ENCODE results near the gene RAP1GDS1.

Gene RAP1GDS1

GRCh38 chr4:98462487-98462886 lies 201.3 kb downstream of the RAP1GDS1 start:
- no peak overlapping the region for H3K4me3 ChIP-seq (ENCODE audit: control insufficient read depth, low read depth, low read length)
- TF ChIP-seq, protein P1, sequence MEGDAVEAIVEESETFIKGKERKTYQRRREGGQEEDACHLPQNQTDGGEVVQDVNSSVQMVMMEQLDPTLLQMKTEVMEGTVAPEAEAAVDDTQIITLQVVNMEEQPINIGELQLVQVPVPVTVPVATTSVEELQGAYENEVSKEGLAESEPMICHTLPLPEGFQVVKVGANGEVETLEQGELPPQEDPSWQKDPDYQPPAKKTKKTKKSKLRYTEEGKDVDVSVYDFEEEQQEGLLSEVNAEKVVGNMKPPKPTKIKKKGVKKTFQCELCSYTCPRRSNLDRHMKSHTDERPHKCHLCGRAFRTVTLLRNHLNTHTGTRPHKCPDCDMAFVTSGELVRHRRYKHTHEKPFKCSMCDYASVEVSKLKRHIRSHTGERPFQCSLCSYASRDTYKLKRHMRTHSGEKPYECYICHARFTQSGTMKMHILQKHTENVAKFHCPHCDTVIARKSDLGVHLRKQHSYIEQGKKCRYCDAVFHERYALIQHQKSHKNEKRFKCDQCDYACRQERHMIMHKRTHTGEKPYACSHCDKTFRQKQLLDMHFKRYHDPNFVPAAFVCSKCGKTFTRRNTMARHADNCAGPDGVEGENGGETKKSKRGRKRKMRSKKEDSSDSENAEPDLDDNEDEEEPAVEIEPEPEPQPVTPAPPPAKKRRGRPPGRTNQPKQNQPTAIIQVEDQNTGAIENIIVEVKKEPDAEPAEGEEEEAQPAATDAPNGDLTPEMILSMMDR (IDR thresholded peaks at IDR 0.05; ENCODE audit: control insufficient read depth, insufficient read depth, low read depth, low read length, missing control alignments), result no peak
- no peak for DNase-seq (ENCODE audit: low read depth)

GRCh38 chr4:98466868-98467599 lies 205.8 kb downstream of the RAP1GDS1 start:
- DNase-seq (ENCODE audit: low read depth), result no peak
- no peak overlapping the region for H3K4me3 ChIP-seq (ENCODE audit: control insufficient read depth, low read depth, low read length)
- TF ChIP-seq, protein P1 (IDR thresholded peaks at IDR 0.05; ENCODE audit: control insufficient read depth, insufficient read depth, low read depth, low read length, missing control alignments), result no peak

GRCh38 chr4:98467627-98468072 lies 206.5 kb downstream of the RAP1GDS1 start:
- peak; percentile 69 for DNase-seq (ENCODE audit: low read depth)
- TF ChIP-seq, protein P1 (IDR thresholded peaks at IDR 0.05; ENCODE audit: control insufficient read depth, insufficient read depth, low read depth, low read length, missing control alignments), result peak; percentile 78

GRCh38 chr4:98468709-98469108 lies 207.5 kb downstream of the RAP1GDS1 start:
- no peak overlapping the region for H3K4me3 ChIP-seq (ENCODE audit: control insufficient read depth, low read depth, low read length)
- TF ChIP-seq, protein P1 (IDR thresholded peaks at IDR 0.05; ENCODE audit: control insufficient read depth, insufficient read depth, low read depth, low read length, missing control alignments), result no peak
- DNase-seq (ENCODE audit: low read depth), result no peak

More at GRCh38 chr4:98467627-98468072, 206.5 kb downstream of the RAP1GDS1 start:
- peak overlapping the region; percentile 32 for H3K4me3 ChIP-seq (ENCODE audit: control insufficient read depth, low read depth, low read length)

GRCh38 chr4:98469771-98470170 lies 208.6 kb downstream of the RAP1GDS1 start:
- H3K4me3 ChIP-seq (ENCODE audit: control insufficient read depth, low read depth, low read length), result no peak overlapping the region
- TF ChIP-seq, protein P1 (IDR thresholded peaks at IDR 0.05; ENCODE audit: control insufficient read depth, insufficient read depth, low read depth, low read length, missing control alignments), result no peak
- no peak for DNase-seq (ENCODE audit: low read depth)

DNA sequence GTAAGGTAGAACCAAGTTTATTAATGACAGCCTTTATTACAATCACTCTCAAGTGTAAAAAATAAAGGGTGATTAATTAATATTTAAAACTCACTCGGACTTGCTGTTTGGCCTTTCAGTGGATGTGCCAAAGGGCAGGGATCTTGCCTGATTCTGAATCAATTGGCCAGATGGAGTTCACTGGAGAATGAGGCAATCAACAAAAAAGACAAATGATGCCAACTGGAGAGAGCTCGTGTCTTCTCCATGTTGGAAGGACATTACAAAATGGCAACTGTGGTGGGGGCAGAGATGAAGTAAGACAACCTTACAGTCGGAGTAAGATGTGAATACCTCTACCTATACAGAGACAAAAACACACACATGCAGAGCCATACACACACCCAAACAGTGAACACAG lies 209.2 kb downstream of the RAP1GDS1 start:
- no peak overlapping the region for H3K4me3 ChIP-seq (ENCODE audit: control insufficient read depth, low read depth, low read length)
- TF ChIP-seq, protein P1 (IDR thresholded peaks at IDR 0.05; ENCODE audit: control insufficient read depth, insufficient read depth, low read depth, low read length, missing control alignments), result no peak
- no peak for DNase-seq (ENCODE audit: low read depth)

All from AG09309 (cell line).